Measurements from ENCODE around the gene SLIRP.

DNA sequence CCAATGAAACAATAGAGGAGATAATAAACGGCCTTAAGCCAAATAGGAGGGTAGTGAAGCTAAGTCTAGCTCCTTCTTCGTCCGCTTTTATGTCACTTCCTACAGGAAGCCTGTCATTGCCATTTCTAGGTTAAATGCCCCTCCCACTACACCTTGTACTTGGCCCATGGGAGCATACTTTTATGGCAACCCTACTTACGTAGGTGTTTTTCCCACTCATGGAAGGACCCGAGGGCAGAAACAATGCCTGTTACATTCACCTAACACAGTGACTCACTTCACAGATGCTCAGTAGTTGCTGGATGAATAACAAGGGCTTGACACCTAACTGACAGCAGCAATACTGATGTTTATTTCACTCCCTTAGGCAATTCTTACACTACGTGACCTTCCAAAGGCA lies 44.6 kb upstream of the SLIRP start:
- no peak for TF ChIP-seq EZH2phosphoT487 (conservative IDR thresholded peaks at IDR 0.05; ENCODE audit: low read length)
- TF ChIP-seq, protein P1, sequence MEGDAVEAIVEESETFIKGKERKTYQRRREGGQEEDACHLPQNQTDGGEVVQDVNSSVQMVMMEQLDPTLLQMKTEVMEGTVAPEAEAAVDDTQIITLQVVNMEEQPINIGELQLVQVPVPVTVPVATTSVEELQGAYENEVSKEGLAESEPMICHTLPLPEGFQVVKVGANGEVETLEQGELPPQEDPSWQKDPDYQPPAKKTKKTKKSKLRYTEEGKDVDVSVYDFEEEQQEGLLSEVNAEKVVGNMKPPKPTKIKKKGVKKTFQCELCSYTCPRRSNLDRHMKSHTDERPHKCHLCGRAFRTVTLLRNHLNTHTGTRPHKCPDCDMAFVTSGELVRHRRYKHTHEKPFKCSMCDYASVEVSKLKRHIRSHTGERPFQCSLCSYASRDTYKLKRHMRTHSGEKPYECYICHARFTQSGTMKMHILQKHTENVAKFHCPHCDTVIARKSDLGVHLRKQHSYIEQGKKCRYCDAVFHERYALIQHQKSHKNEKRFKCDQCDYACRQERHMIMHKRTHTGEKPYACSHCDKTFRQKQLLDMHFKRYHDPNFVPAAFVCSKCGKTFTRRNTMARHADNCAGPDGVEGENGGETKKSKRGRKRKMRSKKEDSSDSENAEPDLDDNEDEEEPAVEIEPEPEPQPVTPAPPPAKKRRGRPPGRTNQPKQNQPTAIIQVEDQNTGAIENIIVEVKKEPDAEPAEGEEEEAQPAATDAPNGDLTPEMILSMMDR (IDR thresholded peaks at IDR 0.05; ENCODE audit: insufficient read depth, low read length, poor library complexity, severe bottlenecking): no peak

Data from SU-DHL-6 (cell line).